MG63 (cell line): ENCODE data around the gene CSNK2A2. TPM values are rescaled to one million over a fixed set of nuclear protein-coding genes. Genes with fewer than 3 reads are reported as not detected.

Source experiments
- DNase-seq: peaks from one replicate; pipeline ENCODE4 v3.0.0-alpha.2; 2020
- H3K27me3 ChIP-seq: fragments of 250-450 bp; sonication (Bioruptor Pico); 2 replicates; pipeline ENCODE4 v1.5.1; 2020; ENCODE audit warnings: mild to moderate bottlenecking, moderate library complexity
- H3K36me3 ChIP-seq: fragments of 250-450 bp; sonication (Bioruptor Pico); 2 replicates; pipeline ENCODE4 v1.5.1; 2020; ENCODE audit warnings: mild to moderate bottlenecking, moderate library complexity
- H3K4me3 ChIP-seq: fragments of 250-450 bp; sonication (Bioruptor Pico); 2 replicates; pipeline ENCODE4 v1.5.1; 2020; ENCODE audit warnings: mild to moderate bottlenecking, moderate library complexity
- H3K9me3 ChIP-seq: fragments of 250-450 bp; sonication (Bioruptor Pico); 2 replicates; pipeline ENCODE4 v1.5.1; 2020; ENCODE audit warnings: mild to moderate bottlenecking, moderate library complexity
- total RNA-seq: library from RNA; depleted of rRNA; stranded (reverse); fragments of >200 nt; shearing (Covaris generic); gene quantifications from 2 replicates; pipeline ENCODE4 v1.2.3, GENCODE V29; 2014; ENCODE audit warnings: low replicate concordance

The CSNK2A2 gene
- total RNA-seq, 1 experiment from 2014 or later = 44.8 TPM

DNA sequence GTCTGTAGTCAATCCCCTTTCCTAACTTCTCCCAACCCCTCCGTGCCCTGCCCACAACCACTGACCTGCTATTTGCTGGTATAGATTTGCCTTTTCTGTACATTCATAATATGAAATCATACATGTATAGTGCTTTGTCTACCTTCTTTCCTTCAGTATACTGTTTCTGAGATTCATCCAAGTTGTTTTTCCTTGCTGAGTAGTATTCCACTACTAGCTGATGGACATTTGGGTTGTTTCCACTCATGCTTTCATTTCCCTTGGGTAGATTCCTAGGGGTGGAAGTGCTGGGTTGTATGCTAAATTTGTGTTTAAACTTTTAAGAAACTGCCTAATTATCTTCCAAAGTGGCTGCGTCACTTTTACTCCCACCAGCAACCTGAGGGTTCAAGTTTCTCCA is 27.7 kb downstream of the CSNK2A2 start:
- H3K36me3 ChIP-seq = peaks cover 94% of the 10 kb centered on the region
- H3K27me3 ChIP-seq = no peaks in the 10 kb centered on the region
- no peak overlapping the region for H3K4me3 ChIP-seq
- no peaks in the 10 kb centered on the region for H3K9me3 ChIP-seq
- DNase-seq = no peak

DNA sequence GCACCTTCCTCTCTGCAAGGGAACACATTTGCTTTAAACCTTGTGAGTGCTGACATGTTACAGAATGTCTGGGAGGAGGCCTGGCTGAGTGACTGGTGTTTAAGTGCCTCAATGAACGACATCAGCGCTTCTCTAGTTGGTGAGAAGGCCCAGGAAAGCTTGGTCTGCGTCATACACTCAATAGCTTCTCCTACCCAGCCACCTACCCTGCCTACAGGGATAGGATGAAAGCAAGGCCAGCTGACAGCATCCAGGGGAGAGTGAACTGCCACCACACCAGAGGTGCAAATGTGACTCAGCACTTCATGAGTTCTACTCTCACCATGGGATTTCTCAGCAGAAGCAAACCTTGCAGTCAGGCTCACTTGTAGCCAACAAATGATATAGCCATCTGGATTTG is 37.1 kb downstream of the CSNK2A2 start:
- H3K27me3 ChIP-seq = no peaks in the 10 kb centered on the region
- peaks cover 83% of the 10 kb centered on the region for H3K36me3 ChIP-seq
- DNase-seq = no peak
- no peaks in the 10 kb centered on the region for H3K9me3 ChIP-seq
- H3K4me3 ChIP-seq = no peak overlapping the region

DNA sequence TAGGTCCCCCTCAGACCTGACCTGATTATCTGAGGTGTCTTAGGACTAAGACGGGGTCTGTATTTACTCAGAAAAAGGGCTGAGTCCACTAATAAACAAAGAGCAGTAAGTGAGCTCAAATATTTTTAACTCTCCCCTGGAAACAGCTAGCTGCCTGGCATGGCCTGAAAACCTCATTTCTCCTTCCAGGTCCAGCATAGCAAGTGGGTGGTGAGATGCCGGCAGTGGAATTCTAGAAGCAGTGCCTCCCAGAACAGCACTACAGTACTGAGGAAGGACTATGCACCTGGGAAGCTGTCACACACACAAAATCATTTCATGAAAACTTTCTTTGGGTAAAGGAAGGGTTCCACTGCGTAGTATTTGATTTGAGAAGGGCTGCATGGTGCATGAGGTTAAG is 39.2 kb downstream of the CSNK2A2 start:
- Histone ChIP-seq H3K36me3 (peaks cover 62% of the 10 kb centered on the region), H3K4me3 (no peak overlapping the region), H3K9me3 (no peaks in the 10 kb centered on the region), H3K27me3 (no peaks in the 10 kb centered on the region)
- DNase-seq = no peak

DNA sequence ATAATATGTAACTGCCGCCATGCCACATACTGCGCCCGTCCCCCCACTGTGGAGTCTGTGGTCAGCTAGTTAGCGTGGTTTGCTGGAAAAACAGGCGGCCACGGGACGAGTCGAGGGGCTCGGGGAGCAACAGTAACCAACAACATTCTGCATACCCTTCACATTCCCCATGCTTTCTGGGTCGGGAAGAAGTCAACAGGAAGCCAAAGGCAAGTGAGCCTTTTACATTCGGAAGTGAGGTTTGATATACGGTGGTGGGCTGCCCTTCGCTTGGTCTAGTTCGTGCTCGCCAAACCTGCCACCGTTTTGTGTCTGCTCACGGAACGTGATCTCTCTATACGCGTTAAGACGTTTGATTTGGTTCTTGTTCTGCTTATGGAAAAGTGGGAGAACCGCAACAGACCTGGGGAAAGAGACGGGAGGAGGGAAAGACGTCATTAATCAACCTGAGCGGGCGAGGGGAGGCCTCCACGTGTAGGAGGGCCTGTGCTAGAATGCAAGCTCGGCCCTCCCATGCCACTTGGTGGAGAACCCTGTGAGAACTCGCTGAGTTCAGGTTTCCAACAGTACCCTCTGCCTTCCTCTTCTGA is 39.9 kb downstream of the CSNK2A2 start:
- Histone ChIP-seq H3K9me3 (no peaks in the 10 kb centered on the region), H3K4me3 (no peak overlapping the region), H3K36me3 (peaks cover 56% of the 10 kb centered on the region), H3K27me3 (no peaks in the 10 kb centered on the region)
- no peak for DNase-seq

DNA sequence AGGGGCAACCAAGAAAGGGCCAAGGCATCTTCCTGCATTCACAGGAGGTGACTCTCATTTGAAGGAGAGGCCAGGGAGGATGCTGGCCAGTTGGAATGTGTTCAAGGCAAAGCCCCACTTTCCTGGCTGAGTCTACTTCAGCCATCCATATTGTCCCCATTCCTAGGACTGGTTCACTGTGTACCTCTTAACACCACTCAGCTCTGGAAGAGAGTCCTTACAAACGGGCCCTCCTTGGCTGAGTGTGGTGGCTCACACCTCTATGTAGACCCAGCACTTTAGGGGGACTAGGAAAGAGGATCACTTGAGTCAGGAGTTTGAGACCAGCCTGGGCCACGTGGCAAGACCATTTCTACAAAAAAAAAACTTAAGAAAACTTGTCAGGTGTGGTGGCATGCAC is 40.7 kb downstream of the CSNK2A2 start:
- DNase-seq = no peak
- Histone ChIP-seq H3K27me3 (no peaks in the 10 kb centered on the region), H3K36me3 (peaks cover 48% of the 10 kb centered on the region), H3K4me3 (no peak overlapping the region), H3K9me3 (no peaks in the 10 kb centered on the region)

DNA sequence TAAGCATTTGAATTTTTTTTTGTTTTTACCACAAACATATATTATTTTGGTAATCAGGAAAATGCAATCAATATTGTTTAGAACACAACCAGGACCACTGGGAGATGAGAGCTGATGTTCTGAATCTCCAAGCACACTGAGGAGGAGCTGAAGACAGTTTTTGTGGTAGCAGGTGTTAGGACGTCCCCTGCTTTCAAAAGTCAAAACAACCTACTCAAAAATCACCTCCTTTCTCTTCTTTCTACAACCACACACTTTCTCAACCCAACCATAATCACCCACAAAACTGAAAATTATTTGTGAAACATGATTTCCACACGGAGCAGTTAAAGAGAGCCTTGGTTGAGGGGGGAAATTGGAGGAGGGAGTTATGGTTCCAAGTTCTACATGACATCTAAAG is 42.1 kb downstream of the CSNK2A2 start:
- peaks cover 34% of the 10 kb centered on the region for H3K36me3 ChIP-seq
- H3K27me3 ChIP-seq = no peaks in the 10 kb centered on the region
- no peak for DNase-seq
- no peak overlapping the region for H3K4me3 ChIP-seq
- H3K9me3 ChIP-seq = no peaks in the 10 kb centered on the region

DNA sequence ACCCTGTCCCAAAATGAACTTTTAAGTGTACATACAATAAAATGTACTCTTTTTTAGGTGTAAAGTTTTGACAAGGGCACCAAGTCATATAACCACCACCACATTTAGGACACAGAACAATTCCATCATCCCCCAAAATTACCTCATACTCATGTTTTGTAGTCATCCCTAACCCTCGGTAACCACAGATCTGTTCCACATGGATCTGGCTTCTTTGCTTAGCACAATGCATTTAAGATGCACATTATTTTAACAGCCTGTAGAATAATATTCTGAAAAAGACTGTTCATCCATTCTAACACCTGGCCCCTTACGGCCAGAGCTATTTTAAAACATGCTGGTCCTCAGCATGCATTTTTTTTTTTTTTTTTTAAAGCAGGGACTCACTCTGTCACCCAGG is 43.6 kb downstream of the CSNK2A2 start:
- H3K4me3 ChIP-seq = no peak overlapping the region
- DNase-seq = no peak
- H3K36me3 ChIP-seq = peaks cover 19% of the 10 kb centered on the region
- H3K27me3 ChIP-seq = no peaks in the 10 kb centered on the region
- no peaks in the 10 kb centered on the region for H3K9me3 ChIP-seq

DNA sequence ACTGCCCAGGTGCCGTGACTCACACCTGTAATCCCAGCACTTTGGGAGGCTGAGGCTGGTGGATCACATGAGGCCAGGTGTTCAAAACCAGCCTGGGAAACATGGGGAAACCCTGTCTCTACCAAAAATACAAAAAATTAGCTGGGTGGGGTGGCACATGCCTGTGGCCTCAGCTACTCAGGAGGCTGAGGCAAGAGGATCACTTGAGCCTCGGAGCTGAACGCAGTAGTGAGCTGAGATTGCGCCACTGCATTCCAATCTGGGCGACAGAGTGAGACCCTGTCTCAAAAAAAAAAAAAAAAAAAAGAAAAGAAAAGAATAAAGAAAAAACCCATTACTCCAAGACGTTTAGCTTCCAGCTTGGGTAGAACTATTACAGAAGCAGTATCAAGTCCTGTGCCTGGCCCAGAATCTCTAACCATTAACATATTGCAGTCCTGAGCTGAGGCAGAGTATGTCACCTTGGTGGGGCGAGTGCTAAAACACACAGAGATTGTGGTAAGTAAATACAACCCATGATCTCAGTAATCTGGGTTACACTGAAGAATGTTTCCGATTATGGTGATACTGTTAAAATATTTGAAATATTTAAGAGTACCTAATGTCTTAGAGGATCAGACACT is 45.5 kb downstream of the CSNK2A2 start:
- Histone ChIP-seq H3K9me3 (no peaks in the 10 kb centered on the region), H3K4me3 (no peak overlapping the region), H3K36me3 (no peaks in the 10 kb centered on the region; the same call in none of the 2 replicates), H3K27me3 (no peaks in the 10 kb centered on the region)
- no peak for DNase-seq

DNA sequence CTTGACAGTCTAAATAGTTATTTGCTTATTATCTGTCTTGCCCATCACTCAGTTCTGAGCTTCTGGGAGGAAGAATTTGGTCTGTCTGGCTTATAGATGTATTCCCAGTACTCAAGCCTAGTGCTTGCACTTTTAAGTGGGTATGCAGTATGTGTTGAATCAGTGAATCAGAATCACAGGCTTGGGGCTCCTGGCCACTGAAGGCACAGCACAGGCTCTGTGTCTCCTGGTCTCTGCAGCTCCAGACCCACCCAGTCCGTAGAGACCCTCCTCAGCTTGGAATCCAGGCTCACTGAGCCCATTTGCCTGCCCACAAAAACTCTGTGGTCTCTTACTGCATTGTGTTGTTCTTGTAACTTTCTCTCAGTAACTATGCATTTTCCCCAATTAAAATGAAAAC is 49.4 kb downstream of the CSNK2A2 start:
- no peaks in the 10 kb centered on the region; the same call in 1 of the 2 replicates for H3K9me3 ChIP-seq
- H3K27me3 ChIP-seq = no peaks in the 10 kb centered on the region
- no peak for DNase-seq
- no peaks in the 10 kb centered on the region for H3K36me3 ChIP-seq
- H3K4me3 ChIP-seq = no peak overlapping the region

DNA sequence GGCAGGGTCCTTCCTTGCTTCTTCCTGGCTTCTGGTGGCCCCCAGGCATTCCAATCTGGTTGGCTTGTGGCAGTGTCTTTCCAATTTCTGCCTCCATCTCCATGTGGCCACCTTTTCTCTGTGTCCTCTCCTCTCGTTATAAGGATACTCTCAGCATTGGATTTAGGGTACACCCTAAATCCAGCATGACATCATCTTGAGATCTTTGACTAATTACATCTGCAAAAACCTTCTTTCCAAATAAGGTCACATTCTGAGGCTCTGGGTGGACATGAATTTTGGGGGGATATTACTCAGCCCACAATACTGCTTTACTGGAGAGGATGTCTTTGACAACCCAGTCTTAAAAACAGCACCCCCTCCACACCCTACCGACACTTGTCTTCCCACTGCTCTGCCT is 49.8 kb downstream of the CSNK2A2 start:
- H3K9me3 ChIP-seq = no peaks in the 10 kb centered on the region; the same call in 1 of the 2 replicates
- no peak for DNase-seq
- no peaks in the 10 kb centered on the region for H3K36me3 ChIP-seq
- H3K4me3 ChIP-seq = no peak overlapping the region
- H3K27me3 ChIP-seq = no peaks in the 10 kb centered on the region

DNA sequence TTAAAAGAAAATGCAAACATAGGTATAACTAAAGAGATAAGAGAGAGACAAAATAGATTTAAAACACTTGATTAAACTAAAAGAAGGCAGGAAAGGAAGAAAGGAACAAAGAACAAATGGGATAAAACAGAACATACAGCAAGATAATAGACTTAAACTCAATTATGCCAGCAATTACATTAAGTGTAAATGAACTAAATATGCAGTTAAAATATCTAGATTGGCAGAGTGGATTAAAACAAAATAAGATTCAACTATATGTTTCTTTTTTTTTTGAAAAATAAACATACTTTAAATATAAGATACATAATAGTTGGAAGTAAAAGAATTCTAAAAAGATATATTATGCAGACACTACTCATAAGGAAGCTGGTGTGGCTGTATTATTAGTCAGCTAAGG is 59.1 kb downstream of the CSNK2A2 start:
- no peaks in the 10 kb centered on the region for H3K36me3 ChIP-seq
- H3K9me3 ChIP-seq = peaks cover 30% of the 10 kb centered on the region
- DNase-seq = no peak
- H3K27me3 ChIP-seq = no peaks in the 10 kb centered on the region
- H3K4me3 ChIP-seq = no peak overlapping the region

DNA sequence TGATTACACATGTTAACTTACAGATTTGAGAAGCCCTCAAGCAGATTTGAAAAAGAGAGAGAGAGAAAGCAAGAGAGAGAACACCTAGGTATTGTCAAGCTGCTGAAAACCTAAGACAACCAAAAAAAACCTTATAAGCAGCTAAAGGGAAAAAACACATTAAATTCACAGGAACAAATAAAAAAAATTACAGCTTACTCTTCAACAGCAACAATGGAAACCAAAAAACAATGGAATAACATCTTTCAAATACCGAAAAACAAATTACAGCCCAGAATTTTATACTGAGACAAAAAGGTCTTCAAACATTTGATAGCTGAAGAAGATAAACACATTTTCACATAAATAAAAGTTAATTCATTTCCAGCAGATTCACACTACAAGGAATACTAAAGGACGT is 60.3 kb downstream of the CSNK2A2 start:
- Histone ChIP-seq H3K9me3 (peaks cover 30% of the 10 kb centered on the region), H3K4me3 (no peak overlapping the region), H3K36me3 (no peaks in the 10 kb centered on the region), H3K27me3 (no peaks in the 10 kb centered on the region)
- no peak for DNase-seq

DNA sequence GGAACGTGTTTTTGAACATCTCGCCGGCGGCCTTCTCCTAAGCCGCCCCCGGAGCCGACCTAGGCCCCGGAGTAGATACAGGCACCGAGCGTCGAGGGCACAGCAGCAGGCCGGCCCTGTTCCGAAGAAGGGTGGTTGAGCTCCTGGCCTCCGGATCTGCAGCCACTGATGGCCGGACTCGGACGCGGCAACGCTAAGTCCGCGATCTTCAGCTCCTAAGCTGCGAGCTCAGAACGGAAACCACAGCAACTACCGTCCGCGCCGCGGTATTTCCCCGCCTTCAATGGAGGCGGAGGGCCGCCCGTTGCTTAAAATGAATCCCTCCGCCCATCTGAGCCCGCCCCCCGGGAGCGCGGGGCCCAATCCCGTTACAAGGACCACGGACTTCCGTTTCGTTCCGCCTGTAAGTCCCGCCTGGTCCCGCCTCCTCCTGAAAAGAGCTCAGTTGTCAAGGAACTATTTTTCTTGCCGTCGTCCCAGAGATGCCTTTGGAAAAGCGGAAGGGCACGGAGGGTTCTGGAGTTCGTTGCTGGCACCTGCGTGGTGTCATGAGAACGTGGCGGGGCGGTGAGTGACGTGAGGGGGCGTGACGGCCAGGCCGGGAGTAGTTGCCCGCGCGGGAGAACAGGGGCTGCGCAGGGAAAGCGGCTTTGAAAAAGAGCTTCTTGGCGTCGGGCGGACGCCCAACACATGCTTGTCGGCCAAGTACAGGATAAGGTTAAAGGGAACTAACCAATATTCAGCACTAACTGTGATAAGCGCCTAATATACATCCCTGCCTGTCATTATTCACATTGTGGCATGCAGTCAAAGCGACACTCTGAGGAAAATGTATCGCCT is 68.6 kb downstream of the CSNK2A2 start, which contains the start of gene CFAP20:
CFAP20 (minus strand) TSS at position 285 of the 840 bp plus-strand sequence; CDS start at position 19, 266 bp downstream.
- H3K4me3 ChIP-seq = peak within 1 kb of the TSS; percentile 95
- 0 out of 2 replicates have a peak, but pooled peaks cover 4% of the 10 kb centered on the region for H3K9me3 ChIP-seq
- no peaks in the 10 kb centered on the region for H3K27me3 ChIP-seq
- H3K36me3 ChIP-seq = peaks cover 31% of the 10 kb centered on the region
- DNase-seq = peak; percentile 100

DNA sequence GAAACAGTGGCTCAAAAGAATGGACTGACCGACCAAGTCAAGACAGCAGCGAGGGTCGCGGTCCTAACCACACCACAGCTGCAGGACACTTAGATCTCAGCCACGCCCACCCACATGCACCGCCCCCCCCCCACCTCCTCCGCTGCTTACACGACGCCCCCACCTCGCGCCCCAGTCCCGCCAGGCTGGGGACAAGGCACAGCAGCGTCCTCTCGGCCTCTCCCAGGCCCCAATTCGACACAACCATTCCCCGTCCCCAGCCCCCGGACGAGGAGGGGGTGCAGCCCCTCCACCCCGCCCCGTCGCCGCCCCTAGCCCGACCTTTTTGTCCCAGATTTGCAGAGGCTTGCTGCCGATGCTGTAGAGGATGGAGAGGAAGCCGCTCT is 69.2 kb downstream of the CSNK2A2 start:
- H3K4me3 ChIP-seq = peak overlapping the region; percentile 95
- H3K27me3 ChIP-seq = no peaks in the 10 kb centered on the region
- DNase-seq = peak; percentile 47
- 0 out of 2 replicates have a peak, but pooled peaks cover 4% of the 10 kb centered on the region for H3K9me3 ChIP-seq
- peaks cover 31% of the 10 kb centered on the region for H3K36me3 ChIP-seq

DNA sequence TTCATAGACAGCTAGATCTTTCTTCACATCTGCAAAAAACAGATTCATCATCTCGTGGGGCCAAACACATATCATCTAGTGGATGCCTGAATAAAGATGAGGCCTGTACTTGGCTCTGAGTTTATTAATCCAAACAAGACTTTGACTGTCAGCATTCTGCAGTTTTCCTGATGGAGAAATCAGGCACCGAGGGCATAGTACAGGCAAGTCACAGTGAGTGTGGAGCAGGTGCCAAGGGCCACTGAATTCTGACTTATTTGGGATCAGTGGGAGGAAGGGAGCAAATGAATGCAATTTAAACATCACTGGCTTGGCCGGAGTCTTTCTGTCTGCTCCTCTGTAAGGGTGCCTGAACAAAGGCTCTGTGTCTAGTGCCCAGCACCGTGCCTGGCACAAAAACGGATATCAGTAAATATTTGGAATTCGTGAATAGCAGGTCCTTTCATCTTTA is 69.7 kb downstream of the CSNK2A2 start:
- H3K36me3 ChIP-seq = peaks cover 31% of the 10 kb centered on the region
- peak overlapping the region; percentile 95 for H3K4me3 ChIP-seq
- no peaks in the 10 kb centered on the region for H3K27me3 ChIP-seq
- DNase-seq = no peak
- H3K9me3 ChIP-seq = 0 out of 2 replicates have a peak, but pooled peaks cover 4% of the 10 kb centered on the region

DNA sequence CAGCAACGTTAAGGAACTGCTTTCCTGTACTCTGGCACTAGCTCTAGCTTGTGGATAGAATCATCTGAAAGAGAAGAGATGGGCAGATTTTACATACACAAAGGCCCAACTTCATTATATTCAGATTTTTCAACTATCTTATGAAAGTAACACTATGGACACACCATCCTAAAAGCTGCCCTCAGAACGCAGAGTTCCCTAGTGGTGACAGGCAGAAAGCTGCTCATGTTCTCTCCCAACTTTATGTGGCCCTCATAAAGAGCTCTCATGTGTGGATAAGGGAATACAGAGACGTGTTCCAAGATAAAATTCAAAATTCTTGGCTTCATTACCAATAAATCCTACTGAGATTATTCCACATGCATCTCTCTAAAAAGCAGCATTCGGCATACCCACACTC is 70.3 kb downstream of the CSNK2A2 start:
- no peak for DNase-seq
- Histone ChIP-seq H3K27me3 (no peaks in the 10 kb centered on the region), H3K4me3 (peak overlapping the region; percentile 95), H3K9me3 (0 out of 2 replicates have a peak, but pooled peaks cover 4% of the 10 kb centered on the region), H3K36me3 (peaks cover 31% of the 10 kb centered on the region)

DNA sequence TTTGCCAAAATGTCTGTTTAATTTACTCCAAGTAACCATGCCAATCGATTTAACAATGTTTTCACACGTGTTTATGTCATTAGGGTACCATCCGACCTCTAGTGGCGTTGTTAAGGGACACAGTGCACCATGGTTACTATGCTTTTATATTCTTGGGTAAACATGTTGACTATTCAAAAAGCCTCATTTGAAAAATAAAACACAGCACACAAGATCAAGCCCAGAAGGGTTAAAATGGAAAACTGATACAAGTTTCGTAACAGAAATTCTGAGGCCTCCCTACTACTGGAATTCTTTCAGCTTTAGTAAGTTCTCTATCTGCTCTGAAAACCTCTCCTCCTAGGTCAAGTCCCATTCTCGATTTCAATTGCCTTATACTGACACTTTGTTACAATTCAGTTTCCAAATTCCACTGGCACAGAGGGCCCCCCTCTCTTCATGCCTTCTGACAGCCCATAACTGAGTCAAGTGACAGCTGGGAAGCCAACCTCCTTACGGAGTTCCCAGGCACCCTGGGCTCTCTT is 70.8 kb downstream of the CSNK2A2 start:
- peak overlapping the region; percentile 95 for H3K4me3 ChIP-seq
- DNase-seq = no peak
- peaks cover 31% of the 10 kb centered on the region for H3K36me3 ChIP-seq

More for the DNA sequence above, 70.8 kb downstream of the CSNK2A2 start:
- Histone ChIP-seq H3K9me3 (0 out of 2 replicates have a peak, but pooled peaks cover 4% of the 10 kb centered on the region), H3K27me3 (no peaks in the 10 kb centered on the region)
